Measurements from ENCODE around the gene KRT9. TPM values are rescaled to one million over a fixed set of nuclear protein-coding genes. Genes with fewer than 3 reads are reported as not detected.

Gene KRT9
- total and polyA plus RNA-seq, 2 of the 13 experiments (the other 11 are each of a cell fraction or from before 2014, with no cell fraction given) = not detected

- TF ChIP-seq ZFP90 (CRISPR knock-in tag; IDR thresholded peaks at IDR 0.05; ENCODE audit: borderline replicate concordance) (0 out of 2 replicates have a peak, but pooled peaks have one; percentile 38), ZNF687 (CRISPR knock-in tag; IDR thresholded peaks at IDR 0.05) (peak; percentile 18; the same call in 1 of the 2 replicates), TFDP1 (CRISPR knock-in tag; IDR thresholded peaks at IDR 0.05; ENCODE audit: borderline replicate concordance) (0 out of 2 replicates have a peak, but pooled peaks have one; percentile 21), ZBTB43 (CRISPR knock-in tag; conservative IDR thresholded peaks at IDR 0.05) (no peak), YEATS4 (CRISPR knock-in tag; IDR thresholded peaks at IDR 0.05; ENCODE audit: borderline replicate concordance) (no peak)
Observed at GRCh38 chr17:41539071-41539492, 32.8 kb downstream of the KRT9 start (continued).

- in situ Hi-C loops (cut with HindIII; ENCODE audit: extremely low pct_ligation_motif_present, low pct_unique_long_range_greater_than_20kb) (no loop called here), intact Hi-C loops (cut with micrococcal nuclease; ENCODE audit: unreplicated experiment) (loop anchor here (10.0 kb wide), 1 partner anchor 124 kb away; no protein-coding TSS in a partner anchor)
- ChIA-PET POLR2A (no interaction called here), CTCF (ENCODE audit: low intra/inter-chr PET ratio, low total read pairs) (no interaction called here)
- TF ChIP-seq KMT2A (CRISPR knock-in tag; IDR thresholded peaks at IDR 0.05) (0 out of 2 replicates have a peak, but pooled peaks have one; percentile 9), CEBPG (CRISPR knock-in tag; IDR thresholded peaks at IDR 0.05) (no peak), NPAS2 (CRISPR knock-in tag; IDR thresholded peaks at IDR 0.05; ENCODE audit: borderline replicate concordance) (no peak), SPEN (CRISPR knock-in tag; IDR thresholded peaks at IDR 0.05; ENCODE audit: low read depth) (no peak), ZNF747 (CRISPR knock-in tag; IDR thresholded peaks at IDR 0.05; ENCODE audit: borderline replicate concordance) (no peak), ASH2L (IDR thresholded peaks at IDR 0.05; ENCODE audit: insufficient read length, low read depth, low read length) (no peak), NR2F2 (IDR thresholded peaks at IDR 0.05; ENCODE audit: borderline replicate concordance, low read depth) (no peak), ZSCAN29 (CRISPR knock-in tag; conservative IDR thresholded peaks at IDR 0.05) (no peak)
- DNase-seq (ENCODE audit: low spot score) = no peak
- no peak overlapping the region for H3K9ac ChIP-seq (ENCODE audit: insufficient read depth, low read depth, low read length)
- H4K20me1 ChIP-seq (ENCODE audit: insufficient read depth, low read length) = no peaks in the 10 kb centered on the region
- H3K4me2 ChIP-seq (ENCODE audit: low read depth, low read length) = no peak overlapping the region
- H3K4me3 ChIP-seq (replicated peaks in 1 of 3; ENCODE audit: insufficient read depth in 1 of 3, low read depth in 2 of 3, low read length in 3 of 3) = no peak overlapping the region
- H3K9me3 ChIP-seq (ENCODE audit: low read length) = no peaks in the 10 kb centered on the region
- no peak overlapping the region for H3K27ac ChIP-seq (ENCODE audit: extremely low read length, insufficient read depth, low read length)
- no peaks in the 10 kb centered on the region for H3K36me3 ChIP-seq (replicated peaks in 1 of 2; ENCODE audit: control insufficient read depth in 1 of 2, insufficient read depth in 2 of 2, low read length in 2 of 2)
- H3K79me2 ChIP-seq (ENCODE audit: insufficient read depth, low read length) = no peaks in the 10 kb centered on the region
- no peak for ATAC-seq
- peaks cover 70% of the 10 kb centered on the region for H3K4me1 ChIP-seq (ENCODE audit: insufficient read depth, low read length)
- no TSS peak for BruUV-seq (replicated peaks)
- no peak for FAIRE-seq
- whole genome bisulfite sequencing (ENCODE audit: low lambda C conversion rate) = 8% methylated on average over 5 of the region's 5 CpGs
- H3K27me3 ChIP-seq (ENCODE audit: control insufficient read depth in 1 of 2, insufficient read depth in 2 of 2, low read length in 2 of 2) = peaks cover 2 to 12% of the 10 kb centered on the region in 2 experiments; a peak in 1 of 5 replicates
- no peak overlapping the region for H2AFZ ChIP-seq (ENCODE audit: low read length)
Observed at GRCh38 chr17:41538565-41538991, 33.3 kb downstream of the KRT9 start.

Data from HepG2 (cell line).